ENCODE measurements around the gene IL17RA.
A peak's percentile ranks its signal among the peaks of the same experiment; 100 is the strongest.

Gene IL17RA

DNA sequence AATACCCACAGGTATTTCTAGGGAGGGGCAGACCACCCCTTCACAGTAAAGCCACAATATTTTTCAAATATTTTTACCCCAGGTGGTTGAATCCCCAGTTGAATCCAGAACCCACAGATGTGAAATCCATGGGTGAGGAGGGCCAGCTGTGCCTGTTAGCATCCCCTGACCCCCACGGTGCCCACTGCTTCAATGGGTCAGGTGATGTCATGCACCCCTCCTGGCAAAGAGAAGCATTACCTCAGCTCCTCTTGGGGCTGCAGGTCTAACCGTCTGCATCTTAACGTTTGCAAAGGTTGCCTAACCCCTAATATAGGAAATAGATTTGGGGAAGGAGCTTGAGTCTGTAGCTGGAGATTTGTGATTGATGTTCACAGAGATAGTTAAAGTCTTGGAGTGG is 24.7 kb upstream of the IL17RA start:
- Histone ChIP-seq H3K27ac (ENCODE audit: low read length) (no peak overlapping the region), H3K27me3 (ENCODE audit: insufficient read depth, low read length) (no peaks in the 10 kb centered on the region), H3K9me3 (ENCODE audit: insufficient read depth, low read depth, low read length) (no peaks in the 10 kb centered on the region), H3K36me3 (ENCODE audit: insufficient read depth, low read depth, low read length) (no peaks in the 10 kb centered on the region), H3K9ac (ENCODE audit: low read depth, low read length) (no peak overlapping the region), H3K4me3 (ENCODE audit: low read length) (no peak overlapping the region), H3K4me1 (ENCODE audit: insufficient read depth, low read length) (no peaks in the 10 kb centered on the region)

DNA sequence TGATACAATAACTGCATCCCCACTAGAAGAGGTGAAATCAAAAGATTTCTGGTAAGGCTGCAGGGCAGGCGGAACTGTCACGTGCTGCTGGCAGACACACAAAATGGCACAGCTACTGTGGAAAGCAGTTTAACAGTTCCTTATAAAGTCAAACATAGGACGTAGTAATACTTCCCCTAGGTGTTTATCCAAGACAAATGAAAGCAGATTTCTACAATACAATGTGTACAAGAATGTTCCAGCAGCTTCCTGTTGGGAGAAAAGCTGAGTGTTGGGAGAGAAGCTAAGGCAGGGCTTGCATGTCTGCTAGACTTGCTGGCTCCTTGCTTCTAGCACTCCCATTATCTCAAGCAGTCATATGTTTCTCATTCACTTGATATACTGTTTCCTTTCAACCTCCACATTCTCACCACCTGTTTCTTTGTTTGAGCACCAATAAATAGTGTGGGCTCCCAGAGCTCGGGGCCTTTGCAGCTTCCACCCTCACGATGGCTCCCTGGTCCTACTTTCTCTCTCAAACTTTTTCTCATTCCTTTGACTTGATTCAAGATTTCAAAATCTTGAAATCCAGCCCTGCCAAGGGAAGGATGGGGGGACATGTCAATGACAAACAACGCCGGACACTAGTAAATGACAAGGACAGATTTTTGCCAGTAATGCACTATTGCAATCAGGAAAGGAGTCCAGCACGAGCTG is 21.2 kb upstream of the IL17RA start:
- Histone ChIP-seq H3K4me1 (ENCODE audit: insufficient read depth, low read length) (no peaks in the 10 kb centered on the region), H3K9me3 (ENCODE audit: insufficient read depth, low read depth, low read length) (no peaks in the 10 kb centered on the region), H3K4me3 (ENCODE audit: low read length) (no peak overlapping the region), H3K9ac (ENCODE audit: low read depth, low read length) (no peak overlapping the region), H3K27me3 (ENCODE audit: insufficient read depth, low read length) (no peaks in the 10 kb centered on the region), H3K27ac (ENCODE audit: low read length) (no peak overlapping the region), H3K36me3 (ENCODE audit: insufficient read depth, low read depth, low read length) (no peaks in the 10 kb centered on the region)

DNA sequence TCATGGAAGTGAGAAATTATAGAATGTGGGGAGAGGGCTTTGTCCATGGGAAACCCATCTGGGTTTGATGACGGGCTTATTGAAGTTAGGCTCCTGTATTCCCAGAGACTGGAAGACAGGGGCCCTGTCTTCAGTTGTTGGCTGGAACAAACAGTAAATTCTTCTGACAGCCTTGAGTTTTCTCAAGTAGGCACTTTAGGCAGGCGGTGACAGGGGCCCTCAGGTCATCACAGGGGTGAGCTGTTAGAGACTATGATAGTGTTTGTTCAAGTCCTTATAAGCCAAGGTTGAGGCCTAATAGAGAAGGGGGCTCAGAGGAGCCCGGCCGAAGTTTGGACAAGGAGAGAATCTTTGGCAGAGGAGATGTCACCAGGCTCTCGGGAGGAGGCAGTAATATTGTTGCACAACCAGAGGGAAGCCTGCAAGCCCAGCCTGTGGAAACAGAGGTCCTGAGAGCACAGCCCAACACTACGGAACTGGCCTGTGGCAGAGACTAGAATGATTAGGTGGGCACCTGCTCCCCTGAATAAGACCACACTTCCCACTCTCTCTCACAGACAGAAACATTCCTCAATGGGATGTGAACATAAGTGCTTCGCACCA is 20.2 kb upstream of the IL17RA start:
- Histone ChIP-seq H3K27me3 (ENCODE audit: insufficient read depth, low read length) (no peaks in the 10 kb centered on the region), H3K27ac (ENCODE audit: low read length) (no peak overlapping the region), H3K4me1 (ENCODE audit: insufficient read depth, low read length) (no peaks in the 10 kb centered on the region), H3K9me3 (ENCODE audit: insufficient read depth, low read depth, low read length) (no peaks in the 10 kb centered on the region), H3K9ac (ENCODE audit: low read depth, low read length) (no peak overlapping the region), H3K4me3 (ENCODE audit: low read length) (no peak overlapping the region), H3K36me3 (ENCODE audit: insufficient read depth, low read depth, low read length) (no peaks in the 10 kb centered on the region)

DNA sequence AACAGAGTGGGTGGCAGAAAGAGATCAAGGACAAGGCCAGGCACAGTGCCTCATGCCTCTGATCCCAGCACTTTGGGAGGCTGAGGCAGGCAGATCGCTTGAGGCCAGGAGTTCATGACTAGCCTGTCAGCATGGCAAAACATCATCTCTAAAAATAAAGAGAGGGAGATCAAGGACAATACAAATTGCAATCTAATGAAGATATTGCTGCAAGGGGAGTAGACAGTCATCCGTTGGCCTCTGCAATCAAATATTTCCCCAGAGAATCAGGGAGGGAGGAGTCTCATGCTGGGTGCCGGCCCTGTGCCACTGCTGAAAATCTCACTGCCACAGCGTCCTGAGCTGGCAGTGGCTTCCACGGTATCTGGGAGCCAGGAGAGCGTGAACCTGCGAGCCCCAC is 19.4 kb upstream of the IL17RA start:
- Histone ChIP-seq H3K27me3 (ENCODE audit: insufficient read depth, low read length) (no peaks in the 10 kb centered on the region), H3K36me3 (ENCODE audit: insufficient read depth, low read depth, low read length) (no peaks in the 10 kb centered on the region), H3K9ac (ENCODE audit: low read depth, low read length) (no peak overlapping the region), H3K4me1 (ENCODE audit: insufficient read depth, low read length) (no peaks in the 10 kb centered on the region), H3K9me3 (ENCODE audit: insufficient read depth, low read depth, low read length) (no peaks in the 10 kb centered on the region), H3K27ac (ENCODE audit: low read length) (no peak overlapping the region), H3K4me3 (ENCODE audit: low read length) (no peak overlapping the region)

DNA sequence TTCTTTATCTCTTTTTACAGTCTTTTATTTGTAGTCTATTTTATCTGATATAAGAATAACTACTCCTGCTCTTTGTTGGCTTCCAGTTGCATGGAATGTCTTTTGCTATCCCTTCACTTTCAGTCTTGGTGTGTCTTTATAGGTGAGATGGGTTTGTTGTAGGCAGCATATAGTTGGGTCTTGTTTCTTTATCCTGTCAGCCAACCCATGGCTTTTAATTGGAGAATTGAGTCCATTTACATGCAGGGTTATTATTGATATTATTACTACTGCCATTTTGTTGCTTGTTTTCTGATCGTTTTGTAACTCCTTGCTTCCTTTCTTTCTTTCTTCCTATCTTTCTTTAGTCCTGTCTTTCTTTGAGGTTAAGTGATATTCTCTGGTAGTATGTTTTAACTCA is 11.9 kb upstream of the IL17RA start:
- H3K27ac ChIP-seq (ENCODE audit: low read length): no peak overlapping the region
- H3K36me3 ChIP-seq (ENCODE audit: insufficient read depth, low read depth, low read length): no peaks in the 10 kb centered on the region
- no peaks in the 10 kb centered on the region for H3K9me3 ChIP-seq (ENCODE audit: insufficient read depth, low read depth, low read length)
- no peaks in the 10 kb centered on the region for H3K27me3 ChIP-seq (ENCODE audit: insufficient read depth, low read length)
- no peak overlapping the region for H3K9ac ChIP-seq (ENCODE audit: low read depth, low read length)
- H3K4me3 ChIP-seq (ENCODE audit: low read length): no peak overlapping the region
- H3K4me1 ChIP-seq (ENCODE audit: insufficient read depth, low read length): no peaks in the 10 kb centered on the region

DNA sequence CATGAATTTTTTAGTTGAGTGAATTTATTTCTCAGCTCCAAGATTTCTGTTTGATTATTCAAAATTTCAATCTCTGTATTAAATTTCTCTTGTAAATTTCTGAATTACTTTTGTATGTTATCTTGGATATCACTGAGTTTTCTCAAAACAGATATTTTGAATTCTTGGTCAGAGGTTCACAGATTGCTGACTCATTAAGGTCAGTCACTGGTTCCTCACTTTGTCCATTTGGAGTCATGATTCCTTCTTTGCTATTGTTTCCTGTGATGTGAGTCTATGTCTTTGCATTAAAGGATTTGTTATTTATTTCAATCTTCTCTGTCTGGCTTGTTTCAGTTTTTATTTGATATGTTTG is 10.2 kb upstream of the IL17RA start:
- Histone ChIP-seq H3K27ac (ENCODE audit: low read length) (no peak overlapping the region), H3K9ac (ENCODE audit: low read depth, low read length) (peak overlapping the region; percentile 47; the same call in 1 of the 2 replicates), H3K36me3 (ENCODE audit: insufficient read depth, low read depth, low read length) (no peaks in the 10 kb centered on the region), H3K9me3 (ENCODE audit: insufficient read depth, low read depth, low read length) (no peaks in the 10 kb centered on the region), H3K4me3 (ENCODE audit: low read length) (no peak overlapping the region), H3K27me3 (ENCODE audit: insufficient read depth, low read length) (no peaks in the 10 kb centered on the region), H3K4me1 (ENCODE audit: insufficient read depth, low read length) (no peaks in the 10 kb centered on the region)

DNA sequence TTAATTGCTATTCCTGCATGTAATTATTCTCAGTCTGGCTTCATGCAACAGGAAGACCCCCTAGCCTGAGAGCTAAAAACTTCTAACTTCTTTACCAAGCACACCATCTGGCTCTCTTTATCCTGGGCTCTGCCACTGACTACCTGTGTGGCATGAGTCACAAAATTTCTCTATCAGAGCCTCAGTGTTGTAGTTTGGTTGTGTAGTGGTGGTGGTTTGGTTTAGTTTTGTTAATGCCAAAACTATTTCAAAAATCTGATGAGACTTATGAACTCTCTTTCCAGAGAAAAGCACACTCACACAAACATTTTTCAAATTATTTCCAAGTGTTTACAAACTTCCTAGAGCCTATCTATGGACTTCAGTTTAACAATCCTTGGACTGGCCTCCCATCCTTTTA is 7.5 kb upstream of the IL17RA start:
- no peaks in the 10 kb centered on the region for H3K36me3 ChIP-seq (ENCODE audit: insufficient read depth, low read depth, low read length)
- no peak overlapping the region for H3K27ac ChIP-seq (ENCODE audit: low read length)
- H3K9ac ChIP-seq (ENCODE audit: low read depth, low read length): no peak overlapping the region
- H3K9me3 ChIP-seq (ENCODE audit: insufficient read depth, low read depth, low read length): no peaks in the 10 kb centered on the region
- H3K4me1 ChIP-seq (ENCODE audit: insufficient read depth, low read length): no peaks in the 10 kb centered on the region
- no peak overlapping the region for H3K4me3 ChIP-seq (ENCODE audit: low read length)
- H3K27me3 ChIP-seq (ENCODE audit: insufficient read depth, low read length): no peaks in the 10 kb centered on the region

DNA sequence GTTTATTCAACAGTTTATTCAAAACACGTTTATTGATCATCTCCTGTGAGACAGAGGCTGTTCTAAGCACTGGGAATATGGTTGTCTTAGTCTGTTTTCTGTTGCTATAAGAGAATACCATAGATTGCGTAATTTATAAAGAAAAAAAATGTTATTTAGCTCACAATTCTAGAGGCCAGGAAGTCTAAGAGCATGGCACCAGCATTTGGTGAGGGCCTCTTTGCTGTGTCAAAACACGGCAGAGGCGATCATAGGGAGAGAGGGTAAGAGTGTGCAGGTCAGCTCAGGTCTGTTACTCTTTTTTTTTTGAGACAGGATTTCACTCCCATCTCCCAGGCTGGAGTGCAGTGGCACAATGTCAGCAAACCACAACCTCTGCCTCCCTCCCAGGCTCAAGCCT is 5.2 kb upstream of the IL17RA start:
- H3K27ac ChIP-seq (ENCODE audit: low read length): no peak overlapping the region
- no peaks in the 10 kb centered on the region for H3K36me3 ChIP-seq (ENCODE audit: insufficient read depth, low read depth, low read length)

DNA sequence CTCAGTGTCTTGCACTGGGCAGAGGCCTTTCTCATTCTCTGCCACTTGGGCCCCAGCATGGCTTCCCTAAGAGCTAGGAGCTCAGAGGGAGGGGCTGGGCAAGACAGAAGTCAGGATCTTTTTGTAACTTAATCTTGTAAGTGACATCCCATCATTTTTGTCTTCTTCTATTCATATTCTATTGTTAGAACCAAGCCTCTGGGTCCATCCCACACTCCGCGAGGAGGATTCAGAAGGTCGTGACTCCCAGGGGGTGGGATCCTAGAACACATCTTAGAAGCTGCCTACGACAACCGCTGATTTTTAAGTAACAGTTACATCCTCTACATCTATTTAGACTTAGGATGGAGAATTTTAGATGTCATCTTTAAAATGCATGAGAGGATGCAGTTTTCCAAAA is 1.5 kb upstream of the IL17RA start:
- Histone ChIP-seq H3K4me3 (ENCODE audit: low read length) (no peak overlapping the region), H3K9me3 (ENCODE audit: insufficient read depth, low read depth, low read length) (no peaks in the 10 kb centered on the region), H3K36me3 (ENCODE audit: insufficient read depth, low read depth, low read length) (no peaks in the 10 kb centered on the region), H3K27ac (ENCODE audit: low read length) (no peak overlapping the region), H3K27me3 (ENCODE audit: insufficient read depth, low read length) (peaks cover 46% of the 10 kb centered on the region), H3K9ac (ENCODE audit: low read depth, low read length) (no peak overlapping the region), H3K4me1 (ENCODE audit: insufficient read depth, low read length) (no peaks in the 10 kb centered on the region)

More for the DNA sequence above, 5.2 kb upstream of the IL17RA start:
- Histone ChIP-seq H3K4me3 (ENCODE audit: low read length) (no peak overlapping the region), H3K4me1 (ENCODE audit: insufficient read depth, low read length) (no peaks in the 10 kb centered on the region), H3K27me3 (ENCODE audit: insufficient read depth, low read length) (peaks cover 14% of the 10 kb centered on the region), H3K9ac (ENCODE audit: low read depth, low read length) (no peak overlapping the region), H3K9me3 (ENCODE audit: insufficient read depth, low read depth, low read length) (no peaks in the 10 kb centered on the region)

DNA sequence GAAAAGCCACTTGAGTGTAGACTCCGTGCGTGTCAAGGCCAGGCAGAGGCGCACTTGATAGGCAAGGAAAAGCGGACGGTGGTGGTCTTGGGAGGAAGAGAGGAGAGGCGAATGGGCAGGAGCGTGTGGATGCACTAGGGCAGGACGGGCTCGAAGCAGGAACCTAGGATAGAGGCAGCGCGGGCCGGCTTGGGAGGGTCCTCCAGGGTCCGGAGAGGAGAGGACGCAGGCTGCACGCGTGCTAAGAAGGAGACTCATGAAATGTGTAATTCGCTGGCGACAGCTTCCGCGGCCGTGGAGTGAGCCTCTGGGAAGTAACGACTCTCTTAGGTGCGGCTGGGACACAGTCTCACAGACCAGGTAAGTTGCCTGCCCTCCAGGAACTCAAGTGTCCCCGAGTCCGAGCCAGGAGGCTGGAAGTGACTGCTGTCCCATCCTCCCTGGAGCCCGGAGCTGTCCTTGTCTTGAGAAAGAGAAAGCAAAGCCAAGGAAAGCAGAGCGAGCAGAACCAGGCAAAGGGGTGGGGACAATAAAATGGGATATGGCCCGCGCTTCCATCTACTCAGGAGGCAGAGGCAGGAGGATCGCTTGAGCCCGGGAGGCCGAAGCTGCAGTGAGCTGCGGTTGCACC is 874 bp upstream of the IL17RA start:
- Histone ChIP-seq H3K9ac (ENCODE audit: low read depth, low read length) (no peak overlapping the region), H3K27ac (ENCODE audit: low read length) (no peak overlapping the region), H3K36me3 (ENCODE audit: insufficient read depth, low read depth, low read length) (no peaks in the 10 kb centered on the region), H3K9me3 (ENCODE audit: insufficient read depth, low read depth, low read length) (no peaks in the 10 kb centered on the region), H3K4me3 (ENCODE audit: low read length) (peak overlapping the region; percentile 76; the same call in 1 of the 2 replicates), H3K27me3 (ENCODE audit: insufficient read depth, low read length) (peaks cover 46% of the 10 kb centered on the region), H3K4me1 (ENCODE audit: insufficient read depth, low read length) (no peaks in the 10 kb centered on the region)

DNA sequence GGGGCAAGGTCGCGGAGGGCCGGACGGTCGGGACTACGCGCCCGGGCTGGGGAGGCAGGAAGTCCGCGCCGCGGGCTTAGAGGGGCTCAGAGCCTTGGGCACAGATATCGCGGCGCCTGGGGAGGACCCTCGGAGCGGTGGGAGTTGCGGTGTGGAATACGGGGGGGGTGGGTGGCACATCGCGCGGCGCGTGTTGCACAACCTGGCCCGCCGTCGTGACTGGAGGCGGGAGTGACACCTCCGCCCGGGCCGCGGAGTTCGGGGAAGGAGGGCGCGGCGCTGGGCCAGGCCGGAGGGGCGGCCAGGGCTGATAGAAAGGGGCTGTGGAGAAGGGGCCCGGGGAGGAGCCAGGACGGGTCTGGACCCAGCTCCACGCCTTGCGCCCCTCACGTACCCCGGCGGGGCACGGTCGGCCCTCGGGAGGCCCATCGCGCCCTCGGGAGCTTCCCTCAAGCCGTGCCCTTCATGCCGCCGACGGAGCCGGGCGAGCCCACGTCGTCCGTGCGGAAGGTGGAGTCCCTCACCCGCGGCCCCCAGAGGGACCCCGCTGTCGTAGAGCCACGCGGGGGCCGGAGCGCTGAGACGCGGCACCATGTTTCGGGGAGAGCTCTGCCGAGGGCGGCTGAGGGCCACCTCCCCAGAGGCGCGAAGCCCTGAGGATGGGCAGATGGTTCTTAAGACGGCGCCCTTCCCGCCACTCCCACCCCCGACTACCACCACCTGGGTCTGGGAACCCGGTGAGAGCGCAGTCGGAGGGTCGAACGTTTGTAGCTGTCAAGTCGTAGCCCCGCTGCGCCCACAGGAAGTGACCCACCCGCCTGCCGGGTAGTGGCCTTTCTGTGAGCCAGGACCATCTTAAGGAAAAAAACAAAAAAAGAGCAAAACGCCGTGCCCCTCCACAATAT is 729 bp downstream of the IL17RA start:
- no peak overlapping the region for H3K27ac ChIP-seq (ENCODE audit: low read length)
- H3K9ac ChIP-seq (ENCODE audit: low read depth, low read length): peak overlapping the region; percentile 53; the same call in 1 of the 2 replicates
- H3K36me3 ChIP-seq (ENCODE audit: insufficient read depth, low read depth, low read length): no peaks in the 10 kb centered on the region
- peaks cover 46% of the 10 kb centered on the region for H3K27me3 ChIP-seq (ENCODE audit: insufficient read depth, low read length)
- peak overlapping the region; percentile 76 for H3K4me3 ChIP-seq (ENCODE audit: low read length)
- no peaks in the 10 kb centered on the region for H3K4me1 ChIP-seq (ENCODE audit: insufficient read depth, low read length)
- H3K9me3 ChIP-seq (ENCODE audit: insufficient read depth, low read depth, low read length): no peaks in the 10 kb centered on the region
